DMS153 (cell line): Measurements from ENCODE around the gene CNNM1.

ENCODE experiments used
- DNase-seq: peaks from one replicate; lab custom pipeline; 2025; lab: John Stamatoyannopoulos, UW

The CNNM1 gene

DNA sequence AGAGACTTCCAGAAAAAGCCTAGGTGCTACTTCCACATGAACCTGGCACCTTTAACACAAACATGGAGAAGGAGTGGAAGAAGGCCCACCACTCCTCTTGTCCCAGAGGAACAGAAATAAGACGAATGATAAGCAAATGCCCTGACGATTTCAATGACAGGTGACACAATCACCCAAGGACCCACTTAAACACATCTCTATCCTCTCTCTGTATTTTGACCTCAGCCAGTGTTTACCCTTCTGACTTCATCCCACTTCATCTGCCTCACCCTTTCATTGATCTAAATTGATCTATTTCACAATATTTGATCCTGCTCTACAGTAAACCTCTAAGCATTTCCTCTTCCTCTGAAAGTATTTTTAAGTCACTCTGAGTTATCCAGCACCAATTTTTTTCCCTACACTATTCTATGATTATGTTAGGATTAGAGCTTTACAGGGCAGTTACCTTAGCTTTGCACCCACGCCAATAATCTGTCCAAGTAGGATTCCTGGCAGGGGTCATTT lies 92.1 kb downstream of the CNNM1 start:
- DNase-seq: no peak

DNA sequence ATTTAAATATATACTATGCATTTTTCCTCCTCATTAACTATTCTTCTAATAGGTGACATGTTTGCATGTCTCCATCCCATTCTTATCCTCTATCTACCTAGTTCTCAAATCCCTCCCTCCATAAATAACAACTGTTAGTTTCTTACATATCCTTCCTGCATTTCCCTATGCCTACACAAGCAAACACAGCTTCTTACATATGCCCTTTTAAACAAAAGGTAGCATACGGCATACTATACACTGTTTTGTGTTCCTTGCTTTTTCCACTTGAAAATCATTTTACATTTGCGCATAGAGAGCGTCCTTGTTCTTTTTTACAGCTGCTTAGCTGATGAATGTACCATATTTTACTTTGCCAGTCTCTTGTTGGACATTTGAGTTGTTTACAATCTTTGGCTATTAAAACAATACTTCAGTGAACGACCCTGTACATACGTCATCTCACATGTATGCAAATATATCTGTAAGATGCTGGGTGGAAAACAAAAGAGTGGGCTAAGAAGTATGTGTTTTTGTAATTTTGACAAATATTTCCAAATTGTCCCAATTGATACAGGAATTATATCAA lies 93.5 kb downstream of the CNNM1 start:
- no peak for DNase-seq

DNA sequence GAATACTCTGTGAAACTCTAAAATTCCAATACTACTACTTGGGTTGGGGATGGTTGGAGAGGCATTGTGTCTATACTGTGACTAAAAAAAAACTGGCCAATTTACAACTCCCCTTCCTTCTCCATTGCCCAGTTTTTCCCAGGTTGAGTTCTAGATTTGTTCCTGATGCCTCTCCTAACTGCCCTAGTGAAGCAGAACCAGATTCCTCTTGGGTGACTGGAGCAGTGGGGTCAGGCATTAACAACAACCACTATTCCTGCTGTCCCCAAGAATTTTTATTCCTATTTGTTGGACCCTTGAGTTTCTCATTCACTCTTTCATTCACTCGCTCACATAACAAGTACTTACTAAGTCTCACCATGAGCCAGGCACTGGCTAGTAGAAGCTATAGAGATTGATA lies 95.5 kb downstream of the CNNM1 start:
- DNase-seq: no peak

DNA sequence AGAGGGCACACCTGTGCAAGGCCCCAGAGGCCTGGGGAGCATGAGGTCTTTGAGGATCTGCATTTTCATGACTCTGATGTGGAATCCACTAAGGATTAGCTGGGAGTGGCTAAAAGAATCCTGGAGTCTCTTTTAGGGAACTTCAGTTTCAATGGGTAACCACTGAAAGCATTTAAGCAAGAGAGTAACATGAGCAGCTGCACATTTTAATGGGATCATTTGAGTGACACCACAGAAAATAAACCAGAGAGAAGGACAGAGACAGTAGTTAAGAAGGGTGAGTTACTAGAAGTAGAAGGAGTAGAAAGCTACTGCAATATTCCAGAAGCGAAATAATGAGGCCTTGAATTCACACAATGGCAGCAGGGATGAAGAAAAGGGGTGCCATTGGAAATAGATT lies 96.0 kb downstream of the CNNM1 start:
- no peak for DNase-seq

DNA sequence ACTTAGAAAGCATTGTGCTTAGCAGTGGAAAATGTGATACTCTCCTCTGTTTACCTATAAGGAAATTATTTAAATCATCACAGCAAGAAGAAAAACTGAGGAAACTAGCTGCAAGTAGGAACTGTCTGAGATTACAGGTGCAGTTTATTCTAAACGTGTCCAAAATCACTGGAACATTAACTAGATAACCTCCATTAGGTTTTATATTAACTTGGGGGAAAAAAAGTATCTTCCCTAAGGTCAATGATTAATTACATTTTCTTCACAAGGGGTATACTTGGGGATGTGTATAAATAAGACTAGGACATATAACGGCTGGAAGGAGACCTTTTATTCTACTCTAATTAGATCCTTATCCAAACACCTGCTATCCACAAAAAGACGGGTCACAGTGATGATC lies 97.5 kb downstream of the CNNM1 start:
- DNase-seq: no peak

DNA sequence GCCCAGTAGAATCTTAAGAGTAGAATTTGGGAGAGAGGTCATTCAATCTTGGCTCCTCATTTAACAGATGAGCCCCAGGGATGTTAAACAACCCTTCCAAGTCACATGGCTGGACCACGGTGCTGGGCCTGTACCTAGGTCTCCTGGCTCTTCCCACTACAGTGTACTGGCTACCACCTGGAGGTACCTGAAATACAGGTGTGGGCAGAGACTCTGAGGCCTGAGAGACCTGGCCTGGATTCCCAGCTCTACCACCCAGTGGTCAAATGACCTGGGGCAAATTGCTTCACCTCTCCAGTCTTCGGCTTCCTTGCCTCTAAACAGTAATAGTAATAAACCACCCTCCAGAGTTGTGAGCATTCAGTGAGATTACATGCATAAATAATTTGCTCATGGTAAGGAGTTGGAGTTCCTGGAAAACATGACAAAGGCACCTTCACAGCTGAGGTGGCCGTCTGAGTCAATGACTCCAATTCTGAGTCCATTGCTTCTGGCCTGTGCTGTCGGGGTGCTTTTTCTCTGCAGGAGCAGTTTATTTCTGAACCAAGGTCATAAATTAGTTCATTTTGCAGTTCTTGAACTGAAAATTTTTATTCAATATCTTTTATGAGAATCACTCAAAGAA lies 98.5 kb downstream of the CNNM1 start:
- no peak for DNase-seq

DNA sequence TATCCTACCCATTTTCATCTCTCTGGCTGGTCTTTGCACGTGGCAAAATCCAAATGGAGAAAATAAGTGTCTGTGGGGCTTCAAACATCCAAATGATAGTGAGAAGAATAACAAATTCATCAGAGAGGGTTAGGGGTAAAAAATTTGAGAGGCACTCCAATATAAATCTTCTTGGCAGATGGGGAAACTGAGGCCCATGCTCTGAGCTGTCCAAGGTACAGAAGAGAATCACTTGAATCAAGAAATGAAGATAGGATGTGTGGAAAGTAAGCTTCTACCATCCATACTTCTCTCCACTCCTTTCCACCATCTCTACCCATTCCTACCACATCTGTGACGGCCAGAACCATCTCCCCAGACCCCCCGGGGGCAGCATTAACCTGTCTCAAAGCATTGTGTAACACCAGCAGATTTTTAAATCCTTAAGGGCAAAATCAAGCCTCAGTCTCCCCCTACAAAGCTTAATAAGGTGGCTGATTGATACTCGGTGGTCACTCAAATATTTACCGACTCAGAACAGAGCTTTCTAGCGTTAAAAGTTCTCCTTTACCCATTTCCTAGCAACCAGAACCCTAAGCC lies 100.5 kb downstream of the CNNM1 start:
- DNase-seq: no peak

DNA sequence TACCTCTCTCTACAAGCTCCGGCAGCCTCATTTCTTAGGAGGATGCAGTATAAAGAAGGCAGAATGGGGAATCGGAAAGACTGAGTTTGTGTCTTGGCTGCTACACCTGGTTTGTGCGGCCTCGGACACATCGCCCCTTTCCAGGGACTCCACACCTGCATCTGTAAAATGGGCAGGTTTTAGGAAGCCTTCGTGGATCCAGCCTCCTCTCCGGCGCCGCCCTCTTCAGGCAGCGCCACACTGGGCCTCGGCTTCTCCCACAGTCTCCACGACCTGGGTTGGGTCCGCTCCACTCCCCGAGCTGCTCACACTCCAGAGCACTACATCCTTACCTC lies 100.9 kb downstream of the CNNM1 start:
- no peak for DNase-seq

DNA sequence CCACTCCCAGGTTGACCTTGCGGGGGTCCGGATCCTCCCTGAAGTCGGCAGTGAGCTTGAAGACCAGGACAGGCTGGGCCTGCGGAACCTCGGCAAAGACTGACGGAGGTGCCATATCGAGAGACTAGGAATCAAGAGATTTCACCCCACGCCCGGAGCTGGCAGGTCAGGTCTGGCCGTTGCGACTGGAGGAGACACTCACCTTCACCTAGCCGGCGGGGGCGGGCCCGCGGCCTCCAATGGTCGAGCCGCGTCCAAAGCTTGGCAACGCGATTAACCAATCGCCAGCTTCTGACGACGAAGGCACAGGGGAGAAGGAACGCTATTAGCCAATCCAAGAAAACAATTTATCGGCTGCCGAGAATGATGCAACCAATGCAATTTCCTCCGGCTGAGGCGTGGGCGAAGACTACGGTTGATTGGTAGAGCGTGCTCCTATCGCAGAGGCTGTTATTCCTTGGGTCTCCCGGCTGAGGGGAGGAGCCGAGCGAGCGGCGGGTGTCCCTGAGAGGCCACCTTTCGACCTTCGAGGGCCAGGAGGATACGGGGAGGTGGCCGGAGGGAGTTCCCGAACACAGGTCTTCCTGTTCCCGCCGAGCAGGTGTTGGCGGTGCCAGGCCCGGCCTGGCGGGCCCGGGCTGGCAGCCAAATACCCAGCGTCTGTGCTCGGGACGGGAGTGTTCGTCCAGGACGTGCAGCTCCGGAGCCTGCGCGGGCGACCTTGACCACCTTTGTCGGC lies 101.5 kb downstream of the CNNM1 start, which contains the start of gene GOT1:
TSS of gene GOT1 (minus strand) at position 174 of the 739 bp plus-strand sequence. CDS start at position 115, 59 bp downstream.
- DNase-seq: peak; percentile 99

DNA sequence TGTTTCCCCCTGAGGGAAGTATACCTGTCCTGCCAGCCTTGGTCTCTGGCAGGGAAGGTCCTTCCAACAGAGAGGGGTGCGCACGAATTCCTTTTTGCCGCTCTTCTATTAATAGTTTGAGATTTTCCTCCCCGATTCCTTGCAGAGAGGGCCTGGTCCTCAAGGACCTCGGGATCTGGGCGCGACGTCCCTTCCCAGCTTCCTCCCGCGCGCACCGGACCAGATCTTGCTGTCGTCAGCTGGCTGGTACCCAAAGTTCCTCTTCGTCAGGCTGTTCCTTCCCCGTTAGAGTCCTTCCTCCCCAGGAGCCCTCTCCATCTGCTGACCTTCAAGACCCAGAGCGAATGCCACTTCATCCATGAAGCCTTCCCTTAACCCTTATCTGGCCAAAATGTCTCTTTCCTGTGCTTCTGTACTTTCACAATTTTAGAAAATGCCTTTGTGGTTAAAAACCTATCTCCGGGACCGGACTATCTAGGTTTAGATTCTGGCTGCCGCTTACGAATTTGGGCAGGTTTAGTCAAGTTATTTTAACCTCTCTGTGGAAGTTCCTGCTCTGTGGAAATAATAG lies 102.1 kb downstream of the CNNM1 start:
- peak; percentile 24 for DNase-seq

DNA sequence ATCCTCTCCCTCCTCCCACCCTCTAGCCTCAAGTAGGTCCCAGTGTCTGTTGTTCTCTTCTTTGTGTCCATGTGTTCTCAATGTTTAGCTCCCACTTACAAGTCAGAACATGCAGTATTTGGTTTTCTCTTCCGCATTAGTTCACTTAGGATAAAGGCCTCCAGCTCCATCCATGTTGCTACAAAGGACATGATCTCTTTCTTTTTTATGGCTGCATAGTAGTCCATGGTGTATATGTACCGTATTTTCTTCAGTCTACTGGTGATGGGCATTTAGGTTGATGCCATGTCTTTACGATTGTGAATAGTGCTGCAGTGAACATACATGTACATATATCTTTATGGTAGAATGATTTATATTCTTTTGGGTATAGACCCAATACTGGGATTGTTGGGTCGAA lies 102.9 kb downstream of the CNNM1 start:
- DNase-seq: no peak

DNA sequence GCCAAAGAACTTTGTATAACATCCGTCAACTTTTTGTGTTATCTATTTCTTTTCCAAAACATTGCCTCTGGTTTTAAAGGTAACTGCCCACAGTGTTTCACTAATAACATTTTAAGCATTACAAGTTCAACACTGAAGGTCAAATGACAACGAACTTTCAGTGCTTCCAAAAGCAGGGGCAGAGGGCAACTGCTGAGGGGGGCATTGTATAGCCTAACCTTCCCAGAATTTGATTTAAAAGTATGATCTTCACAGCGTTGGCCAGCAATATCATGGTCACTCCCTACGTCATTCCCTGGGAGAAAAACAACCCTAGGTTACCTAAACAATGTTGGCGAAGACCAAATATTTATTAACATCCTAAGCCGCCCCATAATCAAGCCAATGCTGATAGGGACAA lies 103.7 kb downstream of the CNNM1 start:
- no peak for DNase-seq

DNA sequence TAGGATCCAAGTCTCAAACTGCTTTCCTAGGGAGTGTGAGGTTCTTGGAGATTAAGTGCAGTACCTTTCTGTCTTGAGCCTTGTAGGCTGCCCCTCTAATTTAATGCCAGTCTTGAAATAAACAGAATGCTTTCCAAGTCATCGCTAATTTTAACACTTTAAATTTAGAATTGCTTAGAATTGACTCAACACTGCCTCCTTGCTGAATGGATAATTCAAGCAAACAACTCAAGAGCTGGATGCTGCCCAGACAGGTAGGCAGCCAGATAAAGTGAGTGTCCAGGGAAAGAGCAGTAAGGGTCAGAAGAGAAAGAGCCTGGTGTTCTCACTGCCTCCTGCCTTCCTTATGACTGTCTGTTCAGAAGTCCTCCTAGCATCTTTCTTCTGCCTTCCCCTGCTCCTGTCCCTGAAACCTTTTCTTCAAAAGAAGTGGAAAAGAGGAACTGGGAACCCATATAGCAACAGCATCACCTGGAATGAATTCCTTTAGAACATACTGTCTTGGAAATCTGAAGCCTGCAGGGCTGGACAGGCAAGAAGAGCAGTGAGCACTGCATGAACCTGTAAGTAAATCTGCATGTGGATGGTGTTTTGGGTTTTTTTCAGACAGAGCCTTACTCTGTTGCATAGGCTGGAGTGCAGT lies 104.3 kb downstream of the CNNM1 start:
- DNase-seq: no peak

DNA sequence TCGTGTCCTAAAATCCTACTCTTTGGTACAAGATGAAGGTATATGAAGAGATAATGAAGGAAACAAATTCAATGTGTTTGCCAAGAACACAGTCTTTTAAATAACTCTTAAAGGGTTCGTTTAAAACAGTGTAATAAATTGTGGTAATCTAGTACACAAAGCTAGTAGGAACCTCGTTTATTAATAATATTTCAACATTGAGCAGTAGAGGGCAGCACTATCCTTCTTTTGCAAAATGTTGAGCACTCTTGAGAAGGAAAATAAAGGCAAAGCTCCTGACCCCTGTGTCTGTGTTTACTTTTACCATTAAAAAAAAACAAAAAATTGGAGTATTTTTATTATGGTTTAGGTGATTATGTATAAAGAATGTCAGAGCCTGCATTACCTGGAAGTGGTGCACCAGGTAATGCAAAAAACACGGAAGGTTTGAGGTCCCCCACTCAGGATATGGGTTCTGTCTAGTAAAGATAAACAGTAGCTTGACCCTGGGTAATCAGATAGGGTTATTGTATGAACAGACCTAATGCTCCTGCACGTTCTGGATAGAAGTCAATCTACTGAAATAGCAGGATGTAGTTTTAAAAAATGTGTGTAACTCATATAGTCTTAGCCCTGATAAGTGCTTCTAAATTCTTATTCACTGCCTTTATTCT lies 107.0 kb downstream of the CNNM1 start:
- no peak for DNase-seq

DNA sequence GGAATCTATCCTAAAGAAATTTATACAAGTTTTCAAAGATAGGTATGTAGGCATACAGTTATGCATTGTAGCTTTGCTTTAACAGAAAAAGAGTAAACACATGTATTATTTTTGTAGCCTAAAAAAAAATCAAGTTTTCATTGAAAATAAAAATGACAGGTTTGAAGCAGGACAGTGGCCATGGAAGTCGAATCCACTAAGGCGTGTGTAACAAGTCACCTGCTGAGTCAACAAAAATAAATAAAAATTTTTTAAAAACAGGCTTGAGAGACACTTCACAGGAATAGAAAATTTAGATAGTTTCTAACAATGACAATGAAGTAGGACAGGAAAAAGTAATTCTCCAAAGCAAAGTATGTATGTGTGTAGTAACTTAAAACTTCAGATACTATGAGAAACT lies 109.7 kb downstream of the CNNM1 start:
- DNase-seq: no peak

DNA sequence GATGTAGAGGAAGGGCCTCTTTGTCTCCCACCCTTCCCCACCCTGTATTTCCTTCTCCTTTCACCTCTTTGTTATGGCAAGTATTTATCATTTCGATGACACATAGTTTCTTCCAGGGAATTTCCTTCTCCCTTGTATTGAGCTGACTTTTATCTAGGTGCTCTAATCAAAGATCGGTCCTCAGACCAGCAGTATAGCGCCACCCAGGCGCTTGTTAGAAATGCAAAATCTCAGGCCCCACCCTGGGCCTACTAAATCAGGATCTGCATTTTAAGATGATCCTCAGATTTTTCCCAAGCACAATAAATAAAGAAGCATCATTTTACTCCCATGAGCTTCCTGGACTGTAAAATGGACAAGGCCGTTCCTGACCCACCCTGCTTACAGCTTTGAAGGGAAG lies 113.2 kb downstream of the CNNM1 start:
- DNase-seq: no peak

DNA sequence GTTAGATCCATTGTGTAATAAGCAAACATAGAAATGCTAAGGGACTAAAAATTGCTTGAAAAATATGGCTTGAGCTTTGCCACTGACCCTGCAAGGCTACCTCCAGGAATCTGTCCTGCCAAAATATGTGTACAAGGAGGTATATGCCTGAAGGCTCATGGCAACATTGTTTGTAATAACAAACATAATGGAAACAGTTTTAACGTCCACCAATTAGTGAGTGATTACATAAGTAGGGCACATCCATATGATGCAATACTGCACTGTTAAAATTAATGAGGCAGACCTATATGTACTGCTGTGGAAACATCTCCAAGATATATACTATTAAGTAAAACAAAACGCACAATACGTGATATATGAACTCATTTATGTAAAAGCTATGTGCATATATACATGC lies 114.3 kb downstream of the CNNM1 start:
- no peak for DNase-seq
